ENCODE measurements around the gene AK4.

DNA sequence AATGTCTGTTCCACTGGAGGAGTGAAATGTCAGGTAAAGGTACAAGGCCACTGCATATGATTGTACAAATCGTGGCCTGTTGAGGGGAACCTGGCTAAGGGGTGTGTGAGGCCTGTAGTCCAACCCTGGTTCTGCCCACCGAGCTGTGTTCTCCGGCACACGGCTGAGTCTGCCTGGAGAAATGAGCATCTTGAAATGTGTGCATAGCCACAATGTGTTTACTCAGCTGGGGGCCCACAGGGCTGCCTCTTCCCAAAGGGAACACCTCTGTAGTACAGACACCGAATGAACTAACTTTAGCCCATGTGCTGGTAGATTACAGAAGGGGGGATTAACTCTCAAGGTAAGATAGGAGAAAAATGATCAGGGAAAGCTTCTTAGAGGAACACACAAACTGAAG, 30.2 kb downstream of the AK4 start:
- TF ChIP-seq, protein P1, sequence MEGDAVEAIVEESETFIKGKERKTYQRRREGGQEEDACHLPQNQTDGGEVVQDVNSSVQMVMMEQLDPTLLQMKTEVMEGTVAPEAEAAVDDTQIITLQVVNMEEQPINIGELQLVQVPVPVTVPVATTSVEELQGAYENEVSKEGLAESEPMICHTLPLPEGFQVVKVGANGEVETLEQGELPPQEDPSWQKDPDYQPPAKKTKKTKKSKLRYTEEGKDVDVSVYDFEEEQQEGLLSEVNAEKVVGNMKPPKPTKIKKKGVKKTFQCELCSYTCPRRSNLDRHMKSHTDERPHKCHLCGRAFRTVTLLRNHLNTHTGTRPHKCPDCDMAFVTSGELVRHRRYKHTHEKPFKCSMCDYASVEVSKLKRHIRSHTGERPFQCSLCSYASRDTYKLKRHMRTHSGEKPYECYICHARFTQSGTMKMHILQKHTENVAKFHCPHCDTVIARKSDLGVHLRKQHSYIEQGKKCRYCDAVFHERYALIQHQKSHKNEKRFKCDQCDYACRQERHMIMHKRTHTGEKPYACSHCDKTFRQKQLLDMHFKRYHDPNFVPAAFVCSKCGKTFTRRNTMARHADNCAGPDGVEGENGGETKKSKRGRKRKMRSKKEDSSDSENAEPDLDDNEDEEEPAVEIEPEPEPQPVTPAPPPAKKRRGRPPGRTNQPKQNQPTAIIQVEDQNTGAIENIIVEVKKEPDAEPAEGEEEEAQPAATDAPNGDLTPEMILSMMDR (IDR thresholded peaks at IDR 0.05), result no peak
- TF ChIP-seq HOXB5 (CRISPR knock-in tag; IDR thresholded peaks at IDR 0.05), result no peak
- no peak for TF ChIP-seq MAFK (IDR thresholded peaks at IDR 0.05; ENCODE audit: partially characterized antibody)
